HG03342 (cell line): ENCODE data around the gene DAB1.

ENCODE experiments used
- ATAC-seq: cut with Tn5 transposase; IDR thresholded peaks from one replicate; pipeline ENCODE4 v1.9.1; 2021; ENCODE audit warnings: mild to moderate bottlenecking, moderate library complexity; ENCODE audit not compliant: unreplicated experiment

The DAB1 gene

DNA sequence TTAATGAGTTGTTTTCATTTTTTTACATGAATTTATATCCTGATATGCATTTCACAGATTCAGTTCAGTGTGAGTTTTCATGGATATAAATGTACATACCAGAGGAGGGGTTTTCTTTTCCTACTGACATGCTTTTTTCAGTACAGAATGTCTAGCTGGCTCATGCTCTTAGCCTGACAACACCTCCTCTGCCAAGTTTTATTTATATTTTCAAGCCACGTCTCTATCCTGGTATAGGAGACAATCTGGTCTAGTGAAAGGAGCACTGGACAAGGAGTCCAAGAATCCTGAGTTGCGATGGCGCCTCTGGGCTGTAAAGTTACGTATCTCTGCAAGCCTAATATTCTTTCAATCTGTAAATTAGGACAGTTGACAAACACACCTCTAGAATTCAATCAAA lies 4.9 kb downstream of the DAB1 start:
- ATAC-seq, result no peak

DNA sequence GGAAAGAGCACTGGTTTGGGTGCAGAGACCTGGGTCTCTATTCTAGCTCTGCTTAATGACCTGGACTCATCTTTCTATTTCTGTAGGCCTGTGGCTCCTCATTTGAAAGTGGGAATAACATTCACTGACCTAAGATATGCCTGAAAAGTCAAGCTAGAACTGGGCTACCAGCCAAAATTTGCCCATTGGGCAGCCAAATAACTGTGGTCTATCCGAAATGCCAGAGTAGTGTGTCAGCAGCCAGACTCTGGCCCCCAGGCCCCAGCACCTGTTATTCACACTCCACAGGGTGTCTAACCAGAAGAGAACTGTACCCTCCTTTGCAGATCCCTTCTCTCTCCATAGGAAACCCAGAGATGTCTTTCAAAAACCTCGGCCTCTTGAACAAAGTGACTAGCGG lies 12.6 kb downstream of the DAB1 start:
- ATAC-seq, result no peak

DNA sequence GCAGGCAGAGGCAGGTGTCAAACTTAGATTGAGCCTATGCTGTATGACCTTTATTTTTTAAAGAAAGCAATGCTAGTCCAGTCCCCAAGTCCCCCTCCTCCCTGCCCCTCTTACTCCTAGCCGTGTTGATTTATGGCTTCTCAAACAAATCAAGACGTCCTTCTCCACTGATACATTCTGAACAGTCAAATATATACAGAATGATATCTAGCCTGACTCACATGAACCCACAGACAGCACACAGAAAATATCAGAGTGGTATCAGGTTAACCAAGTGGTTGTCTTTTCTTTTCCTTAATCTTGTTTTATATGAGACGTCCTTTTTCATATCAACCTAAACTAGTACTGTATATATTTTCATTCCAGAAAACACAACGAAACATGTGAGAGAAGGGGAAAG lies 13.4 kb downstream of the DAB1 start:
- ATAC-seq, result no peak

DNA sequence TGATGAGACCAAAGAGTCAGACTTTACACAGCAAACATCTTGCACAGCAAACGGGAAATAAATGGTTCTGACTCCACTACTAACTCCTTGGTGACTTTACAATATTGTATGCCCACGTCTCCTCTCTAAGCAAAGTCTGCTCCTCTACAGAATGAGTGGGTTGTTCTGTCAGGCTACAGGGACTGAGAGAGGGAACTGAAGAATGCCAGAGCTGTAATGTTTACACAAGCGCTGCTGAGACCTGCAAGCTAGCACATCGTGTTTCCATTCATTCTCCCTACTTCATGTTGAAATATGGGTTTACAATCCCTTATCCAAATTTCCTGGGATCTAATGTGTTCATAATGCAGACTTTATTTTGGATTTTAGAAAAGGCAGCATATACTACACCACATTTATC lies 15.9 kb downstream of the DAB1 start:
- no peak for ATAC-seq

DNA sequence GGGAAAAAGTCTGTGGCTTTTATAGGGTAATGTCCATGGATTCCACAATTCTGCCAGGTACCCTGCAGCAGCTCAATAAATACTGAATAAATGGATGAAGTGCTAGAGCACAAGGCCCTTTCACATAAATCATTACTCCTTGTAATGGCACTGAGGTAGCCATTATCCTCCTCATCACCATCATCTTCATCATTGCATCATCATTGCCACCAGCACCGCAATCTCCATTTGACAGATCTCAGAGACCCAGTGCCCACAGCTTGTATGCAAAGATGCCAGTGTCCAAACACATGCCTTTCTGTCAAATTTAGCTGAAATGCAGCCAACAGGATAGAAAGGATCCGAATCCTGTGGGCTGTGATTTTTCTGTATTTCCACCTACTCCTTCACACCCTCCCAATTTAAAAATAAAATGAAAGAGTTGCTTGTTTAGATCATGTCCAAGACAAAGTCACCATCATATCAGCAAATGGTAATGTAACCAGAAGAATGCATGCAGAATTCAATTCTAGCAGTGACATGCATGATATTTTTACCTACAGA lies 17.4 kb downstream of the DAB1 start:
- no peak for ATAC-seq

DNA sequence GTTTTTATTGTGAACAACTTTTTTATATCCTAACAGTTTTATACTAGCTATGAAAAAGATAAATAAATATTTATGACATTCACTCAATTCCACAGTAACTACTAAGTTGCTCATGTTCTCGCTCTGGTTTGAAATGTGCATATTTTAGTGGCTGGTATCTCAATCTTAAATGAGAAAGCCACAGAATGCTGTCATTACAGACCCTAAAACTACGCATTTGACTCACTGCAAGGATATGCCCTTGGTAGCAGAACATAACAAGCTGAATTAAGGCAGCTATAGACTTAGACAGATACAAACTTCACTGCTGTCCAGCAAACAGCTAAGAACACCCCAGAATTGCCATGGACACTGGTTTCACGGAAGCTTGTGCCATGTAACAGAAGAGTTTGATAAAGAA lies 19.0 kb downstream of the DAB1 start:
- no peak for ATAC-seq

DNA sequence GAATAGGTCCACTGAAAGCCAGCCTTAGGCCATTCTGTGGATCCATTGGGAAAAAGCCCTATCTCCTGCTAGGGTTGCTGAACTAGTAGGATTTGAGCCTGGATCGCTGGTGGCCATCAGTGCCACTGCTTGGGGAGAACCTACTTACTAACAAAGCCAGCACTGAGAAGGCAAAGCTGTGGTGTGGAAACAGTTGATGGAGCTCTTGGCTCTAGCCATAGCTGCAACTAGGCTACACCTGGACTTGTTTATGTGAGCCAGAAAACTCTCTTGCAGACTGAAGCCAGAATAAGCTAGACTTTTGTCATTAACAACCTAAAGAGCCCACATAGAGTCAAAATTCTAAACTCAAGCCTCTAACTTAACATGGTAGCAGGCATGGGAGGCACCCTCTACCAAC lies 20.7 kb downstream of the DAB1 start:
- no peak for ATAC-seq

DNA sequence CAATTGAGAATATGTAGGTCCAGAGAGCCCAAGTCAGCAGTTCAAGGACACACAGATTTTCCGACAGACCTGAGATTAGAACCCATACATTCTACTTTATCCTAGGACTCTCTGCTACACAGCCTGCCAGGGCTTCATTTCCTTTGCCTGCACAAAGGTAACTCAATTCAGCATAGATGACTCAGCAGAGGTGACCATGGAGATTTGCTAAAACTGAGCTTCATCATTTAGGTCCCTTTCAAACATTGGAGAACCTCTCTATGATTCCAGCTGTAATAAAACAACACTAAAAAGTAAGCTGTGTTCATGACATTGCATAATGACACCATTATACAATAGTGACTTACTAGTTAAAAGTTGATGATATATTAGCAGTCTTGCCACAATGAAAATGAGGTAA lies 22.2 kb downstream of the DAB1 start:
- ATAC-seq, result no peak

DNA sequence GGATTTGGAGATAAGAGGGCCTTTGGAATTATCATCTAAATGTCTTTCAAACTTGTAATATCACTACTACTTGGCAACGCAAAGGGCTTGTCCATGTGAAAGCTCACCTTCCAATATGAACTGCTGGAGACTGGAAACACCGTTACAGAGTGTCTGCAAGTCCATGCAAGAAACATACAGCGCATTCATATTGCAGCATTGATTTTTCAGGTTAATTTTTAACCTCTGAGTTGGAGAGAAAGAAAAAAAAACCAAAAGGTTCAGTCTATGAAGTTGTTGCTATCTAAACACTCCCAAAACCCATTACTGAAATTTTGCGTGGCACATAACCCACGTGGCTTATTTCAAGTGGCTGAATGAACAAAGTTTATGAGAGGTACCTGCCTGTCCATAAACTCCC lies 23.8 kb downstream of the DAB1 start:
- ATAC-seq, result no peak

DNA sequence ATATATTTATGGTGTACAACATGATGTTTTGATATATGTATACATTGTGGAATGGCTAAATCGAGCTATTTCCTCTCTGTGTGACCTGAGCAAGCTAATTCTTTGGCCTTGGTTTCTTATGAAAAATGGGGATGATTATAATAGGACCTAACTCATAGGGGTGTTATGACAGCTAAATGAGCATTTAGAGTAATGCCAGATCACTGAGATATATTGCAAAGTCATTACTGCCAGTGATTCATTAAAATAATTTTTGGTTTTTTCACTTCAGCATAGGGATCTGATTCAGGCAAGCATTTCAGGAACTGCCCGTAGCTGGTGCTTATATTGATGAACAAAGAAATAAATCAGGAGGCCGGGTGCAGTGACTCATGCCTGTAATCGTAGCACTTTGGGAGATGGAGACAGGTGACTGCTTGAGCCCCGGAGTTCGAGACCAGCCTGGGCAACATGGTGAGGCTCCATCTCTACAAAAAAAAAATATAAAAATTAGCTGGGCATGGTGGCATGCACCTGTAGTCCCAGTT lies 30.7 kb downstream of the DAB1 start:
- ATAC-seq, result no peak

DNA sequence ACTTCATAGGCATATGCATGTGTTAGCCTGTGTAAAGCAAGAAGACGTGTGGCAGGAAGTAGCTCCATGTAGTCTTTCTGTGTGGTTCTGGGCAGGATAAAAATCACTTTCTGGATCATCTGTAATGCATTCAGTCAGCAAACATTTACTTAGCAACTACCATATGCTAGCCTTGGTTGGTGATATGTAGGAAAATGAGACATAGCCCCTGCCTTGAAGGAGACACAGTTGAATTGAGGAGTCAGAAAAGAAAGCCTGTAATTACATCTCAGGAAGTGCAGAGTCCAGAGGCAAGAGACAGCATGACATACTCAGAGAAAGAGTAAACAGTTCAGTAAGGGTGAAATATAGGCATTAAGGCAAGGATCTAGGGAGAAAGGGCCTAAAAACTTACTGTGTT lies 38.5 kb downstream of the DAB1 start:
- ATAC-seq, result no peak

DNA sequence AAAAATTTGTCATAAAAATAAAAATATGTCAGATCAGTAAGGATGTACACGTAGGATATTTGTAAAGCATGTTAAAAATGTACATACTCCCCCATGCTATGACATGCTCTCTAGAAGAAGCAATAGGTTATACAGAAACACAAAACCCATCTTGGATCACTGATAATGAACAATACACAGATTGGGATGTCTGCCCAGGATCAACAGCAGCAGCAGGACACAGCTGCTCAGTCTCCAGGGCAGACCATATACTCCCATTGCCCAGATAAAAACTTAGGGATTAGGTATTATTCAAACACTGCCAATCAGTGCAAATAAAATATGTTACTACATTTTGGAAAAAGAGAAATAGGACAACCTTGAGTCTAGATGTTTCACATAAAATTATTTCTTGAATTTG lies 39.0 kb downstream of the DAB1 start:
- no peak for ATAC-seq

DNA sequence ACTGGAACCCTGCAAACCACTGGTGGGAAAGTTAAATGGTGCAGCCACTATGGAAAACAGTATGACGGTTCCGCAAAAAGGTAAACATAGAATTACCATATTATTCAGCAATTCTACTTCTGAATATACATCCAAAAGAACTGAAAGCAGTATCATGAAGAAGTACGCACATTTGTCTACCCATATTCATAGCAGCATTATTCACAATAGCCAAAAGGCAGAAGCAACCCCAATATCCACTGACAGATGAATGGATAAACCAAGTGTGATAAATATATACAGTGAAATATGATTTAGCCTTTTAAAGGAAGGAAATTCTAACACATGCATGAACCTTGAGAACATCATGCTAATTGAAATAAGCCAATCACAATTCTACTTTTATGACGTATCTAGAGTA lies 39.6 kb downstream of the DAB1 start:
- no peak for ATAC-seq

DNA sequence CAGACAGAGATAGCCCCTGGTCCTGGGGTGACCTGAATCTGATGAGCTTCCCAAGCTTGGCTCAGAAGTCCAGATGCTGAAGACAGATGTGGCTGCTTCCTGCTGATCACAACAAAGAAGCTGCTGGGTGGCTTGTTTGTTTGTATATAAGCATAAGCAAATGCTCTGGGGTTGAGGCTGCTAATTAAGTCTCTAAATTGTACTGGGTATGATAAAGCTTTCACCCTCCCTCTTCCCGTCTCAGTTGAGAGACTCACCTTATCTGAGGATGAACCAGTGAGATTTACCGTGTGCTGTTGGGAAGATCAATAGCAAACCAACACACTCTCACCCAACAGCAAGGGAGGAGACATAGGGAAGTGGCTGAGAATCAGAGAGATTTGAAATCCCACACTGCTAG lies 42.0 kb downstream of the DAB1 start:
- ATAC-seq, result no peak

DNA sequence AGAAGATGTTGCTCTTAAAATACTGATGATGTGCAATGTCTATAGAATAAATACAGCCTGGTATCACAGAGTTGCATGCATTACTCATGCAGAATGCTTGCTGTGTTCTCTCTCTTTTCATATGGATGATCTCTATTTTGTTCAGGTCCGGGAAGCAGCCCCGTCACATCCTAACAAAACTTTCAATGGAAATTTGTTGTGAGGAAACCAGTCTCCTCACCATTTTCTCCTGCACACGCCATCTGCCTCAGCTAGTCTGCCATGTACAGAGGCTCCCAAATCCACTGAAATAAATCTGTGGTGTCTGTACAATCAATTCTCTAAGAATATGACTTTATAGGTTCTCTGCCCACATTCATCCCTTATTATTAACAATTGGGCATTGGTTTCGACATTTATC lies 42.4 kb downstream of the DAB1 start:
- ATAC-seq, result no peak

DNA sequence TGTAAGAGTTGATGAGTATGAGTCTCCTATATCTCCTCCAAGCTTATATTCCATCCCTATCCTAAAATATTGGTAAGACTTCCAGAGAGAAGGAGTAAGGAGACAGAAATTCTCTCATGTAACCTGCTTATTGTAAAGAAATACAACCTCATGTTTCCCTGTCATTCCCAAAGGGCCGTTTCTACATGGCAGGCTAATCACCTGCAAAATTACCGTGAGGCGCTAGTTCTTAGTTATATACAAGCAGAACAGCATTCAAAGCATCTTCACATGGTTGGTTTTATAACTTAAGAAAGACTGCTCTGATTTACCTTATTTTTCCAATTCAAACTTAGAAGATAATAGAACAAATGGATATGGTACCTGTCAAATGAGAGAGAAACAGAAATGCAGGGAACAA lies 42.9 kb downstream of the DAB1 start:
- ATAC-seq, result no peak

DNA sequence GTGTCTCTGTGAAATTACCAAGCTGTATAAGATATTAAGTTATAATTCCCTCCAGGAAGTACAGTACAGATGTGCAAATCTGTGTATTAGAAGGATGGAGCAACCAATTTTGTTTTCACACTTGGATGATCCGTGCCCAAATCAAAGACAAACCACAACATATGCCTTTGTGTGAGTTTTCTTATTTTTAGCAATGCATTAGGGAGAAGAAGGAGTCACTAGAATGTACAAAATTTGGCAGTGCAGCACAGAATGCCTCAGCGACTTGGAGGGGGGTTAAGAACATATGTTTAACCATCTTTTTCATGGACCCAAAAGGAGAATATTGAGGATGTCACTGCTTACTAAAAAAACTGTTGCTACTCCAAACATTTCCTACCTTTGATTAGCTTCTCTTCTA lies 45.3 kb downstream of the DAB1 start:
- ATAC-seq, result no peak

DNA sequence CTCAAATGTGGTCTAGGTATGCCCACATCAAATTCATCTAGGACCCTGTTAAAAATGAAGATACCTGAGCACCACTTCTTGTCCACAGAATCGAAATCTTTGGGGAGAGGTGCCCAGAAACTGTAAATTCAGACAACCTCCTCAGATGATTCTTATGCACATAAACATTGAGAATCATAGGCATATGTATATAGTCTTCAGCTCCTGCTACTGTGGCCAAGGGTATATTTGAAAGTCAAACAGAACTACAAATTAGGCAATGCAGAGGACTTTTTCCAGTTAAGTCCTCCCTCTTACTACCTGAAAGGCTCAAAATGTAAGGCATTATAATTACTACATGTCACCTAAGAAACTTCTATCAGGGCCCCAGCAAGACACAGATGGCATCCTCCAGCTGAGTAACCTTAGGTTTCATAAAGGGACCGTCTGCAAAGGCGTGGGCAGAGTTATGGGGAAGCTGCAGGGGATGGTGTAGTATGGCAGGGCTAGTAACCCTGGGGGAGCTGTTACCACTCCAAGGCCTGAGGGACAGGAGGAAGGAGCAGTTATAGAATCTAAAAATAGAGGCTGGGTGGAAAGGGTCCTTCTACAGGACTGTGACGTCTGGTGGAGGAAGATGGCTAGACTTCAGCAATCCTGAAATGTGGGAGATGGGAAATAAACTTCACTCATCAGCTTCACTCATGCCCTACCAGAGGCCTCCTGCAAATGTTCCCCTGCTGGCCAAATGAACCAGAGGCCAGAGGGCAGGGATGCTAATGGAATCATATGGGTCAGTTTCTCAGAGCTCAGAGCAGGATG lies 46.3 kb downstream of the DAB1 start:
- ATAC-seq, result no peak

DNA sequence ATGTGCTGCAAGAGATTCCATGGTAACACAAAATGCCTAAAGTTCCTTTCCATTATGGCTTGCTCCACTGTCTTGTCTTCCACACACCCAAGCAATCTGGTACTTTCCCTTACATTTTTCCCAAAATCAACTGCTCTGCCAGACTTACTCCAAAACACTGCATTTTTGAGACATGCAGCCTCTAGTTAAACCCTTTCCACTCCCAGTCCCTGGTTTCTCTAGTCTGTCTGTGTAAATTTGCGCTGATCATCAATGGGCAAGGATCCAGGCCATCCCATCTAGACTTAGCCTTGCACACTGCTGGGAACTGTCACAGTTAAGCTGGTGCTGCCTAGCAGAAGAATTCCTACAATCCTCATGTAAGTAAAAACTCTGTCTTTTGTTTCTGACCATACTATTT lies 47.8 kb downstream of the DAB1 start:
- ATAC-seq, result no peak

DNA sequence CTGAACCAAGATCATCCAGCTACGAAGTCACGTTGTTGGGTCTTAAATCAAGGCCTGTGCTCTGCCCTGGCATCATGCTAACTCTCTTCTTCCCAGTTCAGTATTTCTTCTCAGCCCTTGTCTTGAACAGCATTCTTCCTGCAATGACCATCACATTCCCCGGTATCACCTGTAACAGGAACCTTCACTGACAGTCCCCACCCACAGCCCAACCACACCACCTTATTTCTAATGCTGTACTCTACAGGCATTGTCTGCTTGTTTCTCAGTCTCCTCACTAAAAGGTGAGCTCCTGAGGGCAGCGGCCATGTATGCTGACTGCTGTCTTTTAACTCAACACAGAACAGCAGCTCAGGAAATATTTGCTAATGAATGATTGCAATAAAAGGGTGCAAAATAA lies 54.0 kb downstream of the DAB1 start:
- no peak for ATAC-seq

DNA sequence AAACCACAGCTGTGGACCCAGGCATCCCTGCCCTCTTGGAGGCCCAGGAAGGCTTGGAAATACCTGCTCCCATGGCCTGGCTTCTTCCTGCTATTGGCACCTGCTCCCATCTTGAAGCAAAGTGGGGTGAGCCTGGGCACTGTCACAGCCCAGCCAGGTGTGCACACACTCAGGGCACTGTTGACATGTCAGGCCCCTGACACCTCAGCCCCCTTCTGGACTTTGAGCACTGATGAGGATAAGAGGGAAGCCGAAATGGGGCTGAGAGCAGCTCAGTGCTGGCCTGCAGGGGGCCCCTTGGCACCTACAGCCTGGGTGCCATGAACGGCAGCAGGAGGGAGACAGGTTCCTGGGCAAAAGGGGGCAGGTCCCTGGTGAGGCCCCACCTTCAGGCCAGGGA lies 55.9 kb downstream of the DAB1 start:
- ATAC-seq, result no peak

DNA sequence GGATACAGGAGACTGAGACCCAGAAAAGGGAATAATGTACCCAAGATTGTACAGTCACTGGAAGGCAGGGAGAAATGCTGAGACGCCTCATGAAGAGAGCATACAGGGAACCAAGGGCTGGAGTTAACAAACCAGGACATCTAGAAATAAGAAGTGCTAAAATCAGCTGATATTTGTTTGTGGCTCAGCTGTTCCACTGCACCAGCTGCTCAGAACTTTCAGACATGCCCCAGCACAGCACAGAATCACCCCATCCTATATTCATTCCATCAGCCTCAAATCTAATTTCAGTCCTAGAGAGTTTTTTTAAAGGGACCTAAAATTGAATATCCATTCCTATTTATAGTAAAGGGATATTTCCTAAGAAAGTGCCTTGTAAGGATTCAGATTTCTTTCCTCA lies 60.2 kb downstream of the DAB1 start:
- ATAC-seq, result no peak

DNA sequence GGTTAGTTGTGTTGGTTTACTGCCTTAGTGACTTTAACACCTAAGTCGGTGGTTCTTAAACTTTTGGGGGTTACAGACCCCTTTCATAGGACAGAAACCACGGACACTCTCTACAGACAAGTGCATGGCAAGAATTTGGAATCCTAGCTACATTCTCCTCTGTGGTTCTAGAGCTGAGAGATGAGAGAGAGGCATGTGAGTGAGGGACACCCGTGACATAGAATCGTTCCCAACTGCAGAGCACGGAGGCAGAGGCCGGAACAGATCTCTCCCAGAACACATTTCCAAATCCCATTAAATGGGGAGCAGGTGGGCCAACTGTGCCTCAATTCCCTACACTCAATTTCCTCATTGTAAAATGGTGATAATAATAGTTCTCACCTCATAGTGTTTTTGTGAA lies 60.7 kb downstream of the DAB1 start:
- ATAC-seq, result no peak
